ENCODE results near the gene TIMM29.
"Not testable (repeated sequence)": the region's sequence is repeated elsewhere in the genome, so short reads cannot be mapped to it uniquely, and the experiment has no call there.

Gene TIMM29

GRCh38 chr19:10943412-10943811, 14.8 kb downstream of the TIMM29 start:
- not testable (repeated sequence) for DNase-seq (ENCODE audit: low read depth, low spot score)

- DNase-seq (ENCODE audit: low read depth, low spot score): no peak
These were observed 16.7 kb downstream of the TIMM29 start for GRCh38 chr19:10945264-10945663.

- DNase-seq (ENCODE audit: low read depth, low spot score): no peak
These were observed 18.5 kb downstream of the TIMM29 start for GRCh38 chr19:10946958-10947657.

- DNase-seq (ENCODE audit: low read depth, low spot score): no peak
These were observed 24.2 kb downstream of the TIMM29 start for GRCh38 chr19:10952809-10953208.

GRCh38 chr19:10959277-10959968, 30.8 kb downstream of the TIMM29 start:
- not testable (repeated sequence) for DNase-seq (ENCODE audit: low read depth, low spot score)

GRCh38 chr19:10960314-10961072, 31.9 kb downstream of the TIMM29 start, which contains the start of gene SMARCA4:
SMARCA4 (plus strand) TSS chr19:10961030; CDS start chr19:10984152, 23,122 bp downstream.
- peak; percentile 96 for DNase-seq (ENCODE audit: low read depth, low spot score)

GRCh38 chr19:10961073-10961860, 32.7 kb downstream of the TIMM29 start:
- no peak for DNase-seq (ENCODE audit: low read depth, low spot score)

GRCh38 chr19:10962863-10963262, 34.3 kb downstream of the TIMM29 start:
- DNase-seq (ENCODE audit: low read depth, low spot score): no peak

GRCh38 chr19:10963865-10964264, 35.3 kb downstream of the TIMM29 start:
- DNase-seq (ENCODE audit: low read depth, low spot score): no peak

- no peak for DNase-seq (ENCODE audit: low read depth, low spot score)
These were observed 36.3 kb downstream of the TIMM29 start for GRCh38 chr19:10964903-10965302.

GRCh38 chr19:10965398-10965797, 36.8 kb downstream of the TIMM29 start:
- DNase-seq (ENCODE audit: low read depth, low spot score): no peak

- no peak for DNase-seq (ENCODE audit: low read depth, low spot score)
These were observed 38.2 kb downstream of the TIMM29 start for GRCh38 chr19:10966809-10967208.

- no peak for DNase-seq (ENCODE audit: low read depth, low spot score)
These were observed 40.0 kb downstream of the TIMM29 start for GRCh38 chr19:10968527-10969135.

GRCh38 chr19:10971107-10971726, 42.6 kb downstream of the TIMM29 start:
- DNase-seq (ENCODE audit: low read depth, low spot score): no peak

- no peak for DNase-seq (ENCODE audit: low read depth, low spot score)
These were observed 46.9 kb downstream of the TIMM29 start for GRCh38 chr19:10975374-10976130.

- no peak for DNase-seq (ENCODE audit: low read depth, low spot score)
These were observed 47.7 kb downstream of the TIMM29 start for GRCh38 chr19:10976131-10976892.

- DNase-seq (ENCODE audit: low read depth, low spot score): no peak
These were observed 49.1 kb downstream of the TIMM29 start for GRCh38 chr19:10977742-10978092.
